ENCODE results near the gene ASCC2.

- no peak for TF ChIP-seq CTCF (IDR thresholded peaks at IDR 0.05)
- no peak for TF ChIP-seq POLR2A (IDR thresholded peaks at IDR 0.05)
These were observed 2.4 kb upstream of the ASCC2 start for GRCh38 chr22:29840498-29840897.
